H1 (cell line): Measurements from ENCODE around the gene SMARCC2. TPM values are rescaled to one million over a fixed set of nuclear protein-coding genes. Genes with fewer than 3 reads are reported as not detected.

ENCODE experiments used
- ASH2L ChIP-seq: fragments of 200-600, 300-600 bp; sonication (generic); IDR thresholded peaks from one replicate; pipeline ENCODE4 v1.7.1; 2017; ENCODE audit warnings: low read length
- BRCA1 ChIP-seq: IDR thresholded peaks from 2 replicates; pipeline ENCODE4 v1.6.1; 2012; ENCODE audit warnings: low read depth, low read length, improper control_type of control experiment
- CBX5 ChIP-seq: fragments of 300-800, 300-1000 bp; sonication (generic); IDR thresholded peaks from 2 replicates; pipeline ENCODE4 v1.7.1; 2016; ENCODE audit warnings: antibody characterized with exemption, low read length, low read depth
- CBX8 ChIP-seq: fragments of 300-800, 300-1000 bp; sonication (generic); IDR thresholded peaks from 2 replicates; pipeline ENCODE4 v1.7.1; 2016; ENCODE audit warnings: low read depth, low read length, borderline replicate concordance
- CREB1 ChIP-seq: IDR thresholded peaks from 2 replicates; pipeline ENCODE4 v1.6.1; 2012; ENCODE audit warnings: inconsistent platforms
- EZH2 ChIP-seq: fragments of 200-600 bp; sonication (generic); IDR thresholded peaks from 2 replicates; pipeline ENCODE4 v1.7.1; 2012; ENCODE audit warnings: low read depth, mild to moderate bottlenecking, moderate library complexity, low read length, inconsistent platforms; ENCODE audit not compliant: severe bottlenecking
- HDAC6 ChIP-seq: IDR thresholded peaks from one replicate; pipeline ENCODE4 v1.7.1; 2012; ENCODE audit warnings: low read depth, mild to moderate bottlenecking, inconsistent platforms, low read length, moderate library complexity
- JUN ChIP-seq: IDR thresholded peaks from 2 replicates; pipeline ENCODE4 v1.6.1; 2011; ENCODE audit warnings: low read depth, mild to moderate bottlenecking, improper control_type of control experiment, low read length
- KDM5A ChIP-seq: fragments of 200-600 bp; IDR thresholded peaks from 2 replicates; pipeline ENCODE4 v1.7.1; 2012; ENCODE audit warnings: mild to moderate bottlenecking, low read length, inconsistent platforms, mixed read lengths
- MAFK ChIP-seq: IDR thresholded peaks from 2 replicates; pipeline ENCODE4 v1.6.1; 2012; ENCODE audit warnings: low read depth, mild to moderate bottlenecking, improper control_type of control experiment, low read length
- RAD21 ChIP-seq, 2 experiments: IDR thresholded peaks in 1 of 2; conservative IDR thresholded peaks in 1 of 2; 2 replicates each; pipeline ENCODE4 v1.6.1; 2011; ENCODE audit warnings: low read depth in 2 of 2, low read length in 2 of 2, improper control_type of control experiment in 1 of 2, inconsistent platforms in 1 of 2, mild to moderate bottlenecking in 1 of 2, moderate library complexity in 1 of 2
- RBBP5 ChIP-seq: IDR thresholded peaks from 2 replicates; pipeline ENCODE4 v1.7.1; 2012; ENCODE audit warnings: low read depth, mild to moderate bottlenecking, inconsistent platforms, low read length, moderate library complexity, borderline replicate concordance
- RFX5 ChIP-seq: IDR thresholded peaks from 2 replicates; pipeline ENCODE4 v1.6.1; 2011; ENCODE audit warnings: low read depth, low read length, improper control_type of control experiment, borderline replicate concordance
- RXRA ChIP-seq: IDR thresholded peaks from 2 replicates; pipeline ENCODE4 v1.6.1; 2011; ENCODE audit warnings: low read depth, mild to moderate bottlenecking, low read length, moderate library complexity; ENCODE audit not compliant: insufficient read depth
- SAP30 ChIP-seq: fragments of 300-600 bp; sonication (generic); IDR thresholded peaks from 2 replicates; pipeline ENCODE4 v1.7.1; 2012; ENCODE audit warnings: low read length, moderate library complexity, mild to moderate bottlenecking, inconsistent platforms; ENCODE audit not compliant: insufficient read depth, insufficient replicate concordance
- SIN3A ChIP-seq, 2 experiments: IDR thresholded peaks in 1 of 2; conservative IDR thresholded peaks in 1 of 2; 2 replicates each; pipeline ENCODE4 v1.6.1; 2011 to 2012; ENCODE audit warnings: low read length in 2 of 2, improper control_type of control experiment in 1 of 2, low read depth in 1 of 2, mild to moderate bottlenecking in 1 of 2
- SIRT6 ChIP-seq: IDR thresholded peaks from one replicate; pipeline ENCODE4 v1.7.1; 2012; ENCODE audit warnings: low read length, inconsistent platforms
- SP2 ChIP-seq: IDR thresholded peaks from 2 replicates; pipeline ENCODE4 v1.6.1; 2012; ENCODE audit warnings: mild to moderate bottlenecking, low read length, inconsistent platforms
- SP4 ChIP-seq: IDR thresholded peaks from 2 replicates; pipeline ENCODE4 v1.6.1; 2012; ENCODE audit warnings: low read length, inconsistent platforms
- SUZ12 ChIP-seq: fragments of 200-600 bp; sonication (generic); IDR thresholded peaks from 2 replicates; pipeline ENCODE4 v1.6.1; 2012; ENCODE audit warnings: mild to moderate bottlenecking, inconsistent platforms, low read length, moderate library complexity, mixed read lengths
- TAF1 ChIP-seq: IDR thresholded peaks from 2 replicates; pipeline ENCODE4 v1.6.1; 2011; ENCODE audit warnings: mild to moderate bottlenecking, low read depth, low read length
- TEAD4 ChIP-seq: IDR thresholded peaks from 2 replicates; pipeline ENCODE4 v1.6.1; 2012; ENCODE audit warnings: low read depth, low read length, inconsistent platforms, mixed read lengths
- USF2 ChIP-seq: IDR thresholded peaks from 2 replicates; pipeline ENCODE4 v1.6.1; 2011; ENCODE audit warnings: low read length, improper control_type of control experiment
- YY1 ChIP-seq: IDR thresholded peaks from 2 replicates; pipeline ENCODE4 v1.6.1; 2011; ENCODE audit warnings: low read depth, mild to moderate bottlenecking, low read length
- polyA plus RNA-seq, 7 experiments: library from polyadenylated mRNA; depleted of rRNA in 3 of 7; stranded (reverse) in 5 of 7; unstranded in 2 of 7; fragments of >200 nt in 5 of 7; fragments of 200-250 nt in 2 of 7; gene quantifications; 1 replicate in 5 of 7; 2 replicates in 1 of 7; 4 replicates in 1 of 7; pipeline versions ENCODE4 v1.2.1 to v1.2.3, GENCODE V29; 2011 to 2013; ENCODE audit warnings: missing spikeins in 2 of 7, mixed read lengths in 2 of 7
- total RNA-seq: library from RNA; stranded (reverse); fragmentation: NEBNext Ultra II Directional; extraction: Animal tissue kit (Norgen Biotek cat#: 25700); gene quantifications from 2 replicates; pipeline ENCODE4 v1.2.1, GENCODE V29; 2021

Gene SMARCC2
- total and polyA plus RNA-seq, 2 of the 8 experiments (the other 6 are each of a cell fraction or from before 2014, with no cell fraction given) = 33.9 to 78.5 TPM

- TF ChIP-seq TEAD4 (peak; percentile 94), SIN3A (conservative IDR thresholded peaks at IDR 0.05 in 1 of 2, IDR thresholded peaks at IDR 0.05 in 1 of 2; ENCODE audit: low read depth in 1 of 2, low read length in 2 of 2) (peak in 1 of 2 experiments; percentile 72; a peak in 2 of 4 replicates), SP2 (no peak), SUZ12 (no peak), TAF1 (no peak; the same call in none of the 2 replicates), ASH2L (peak; percentile 99), SP4 (peak; percentile 60), RFX5 (no peak), BRCA1 (no peak), YY1 (no peak), HDAC6 (peak; percentile 49), SAP30 (peak; percentile 42), CBX8 (no peak), CREB1 (peak; percentile 72), RAD21 (IDR thresholded peaks at IDR 0.05 in 1 of 2, conservative IDR thresholded peaks at IDR 0.05 in 1 of 2; ENCODE audit: low read depth in 2 of 2, low read length in 2 of 2) (no peak), EZH2 (no peak), RXRA (no peak), USF2 (no peak), JUN (no peak), MAFK (no peak; the same call in 1 of the 2 replicates), KDM5A (no peak), CBX5 (no peak), RBBP5 (peak; percentile 100), SIRT6 (no peak)
These were observed 823 bp upstream of the SMARCC2 start (continued) for GRCh38 chr12:56189918-56190694.
